Psoas muscle (tissue), 8 donors: ENCODE measurements around the gene EIF2B4. TPM values are rescaled to one million over a fixed set of nuclear protein-coding genes. Genes with fewer than 3 reads are reported as not detected.
A peak's percentile ranks its signal among the peaks of the same experiment; 100 is the strongest.

Experiments
- ATAC-seq, 4 donors: fragments of 200-7000 bp; cut with Tn5 transposase; one replicate each; pipeline ENCODE4 v1.9.1; 2020; ENCODE audit warnings: moderate library complexity in 3 of 4, mild to moderate bottlenecking in 2 of 4
- DNase-seq, 2 donors: peaks; one replicate each; pipeline ENCODE4 v3.0.0-alpha.2; 2020
- H3K27ac ChIP-seq: fragments of 200-600 bp; one replicate; pipeline ENCODE4 v1.8.0; 2022
- H3K27me3 ChIP-seq, 3 donors: fragments of 200-600 bp in 1 of 3; one replicate each; pipeline versions ENCODE4 v1.6.1 to v1.8.0; 2013 to 2022; ENCODE audit warnings: low read length in 2 of 3, mild to moderate bottlenecking in 2 of 3, moderate library complexity in 1 of 3; ENCODE audit not compliant: insufficient read depth in 3 of 3
- H3K36me3 ChIP-seq, 2 donors: fragments of 200-600 bp in 1 of 2; one replicate each; pipeline versions ENCODE4 v1.6.1 to v1.8.0; 2013 to 2022; ENCODE audit warnings: low read depth in 1 of 2, mild to moderate bottlenecking in 1 of 2, moderate library complexity in 1 of 2; ENCODE audit not compliant: insufficient read depth in 1 of 2
- H3K4me1 ChIP-seq: fragments of 200-600 bp; one replicate; pipeline ENCODE4 v1.8.0; 2022
- H3K4me3 ChIP-seq: fragments of 200-600 bp; one replicate; pipeline ENCODE4 v1.8.0; 2022; ENCODE audit warnings: mild to moderate bottlenecking
- H3K9me3 ChIP-seq: fragments of 200-600 bp; one replicate; pipeline ENCODE4 v1.8.0; 2022
- CTCF ChIP-seq: fragments of 200-600 bp; IDR thresholded peaks from one replicate; pipeline ENCODE4 v1.8.0; 2022; ENCODE audit warnings: antibody characterized with exemption
- whole genome bisulfite sequencing, 3 donors: extraction: QIAGEN DNeasy Blood & Tissue Kit; methylation state at CpG; one replicate each; pipeline versions ENCODE4 v1.1.6 to v1.1.7; 2013; 5-methylcytosine and 5-hydroxymethylcytosine counted together
- intact Hi-C, 2 donors: fragments of 100-400 bp; cut with DNase I; formaldehyde crosslinking; loops; one replicate each; pipeline versions ENCODE4 v1.11.0 to v1.14.2; 2022
- polyA plus RNA-seq, 3 donors: library from polyadenylated mRNA; stranded (reverse); fragments of 200-250 nt; gene quantifications; one replicate each; pipeline ENCODE4 v1.2.3, GENCODE V29; 2013
- total RNA-seq, 4 donors: library from RNA; stranded (reverse); fragmentation: NEBNext Ultra II Directional in 2 of 4; extraction: Animal tissue kit (Norgen Biotek cat#: 25700) in 2 of 4; gene quantifications; one replicate each; pipeline versions ENCODE4 v1.2.1 to v1.2.4, GENCODE V29; 2021 to 2023
- donor health status: healthy with polysubstance abuse.
- donor health status: DM: no; HTN: no; CAD: no; lungs with moderate emphysema.
- donor health status: Bipolar disorder and iron deficiency.
- donor health status: healthy.
- donor health status: DM: yes; HTN: yes; CAD: no.
- donor health status: DM: no; HTN: no; CAD: no.
- donor health status: DM: no; HTN: no; CAD: no.
- donor health status: DM: yes; HTN: yes; CAD: no.

EIF2B4 gene
- total and polyA plus RNA-seq, 7 donors: 36.6 to 72.9 (median 59.1) TPM

- DNase-seq (no peak), ATAC-seq (peak in 1 of 4 donors; percentile 43)
- Histone ChIP-seq H3K27me3 (no peaks in the 10 kb centered on the region), H3K4me3 (no peak overlapping the region), H3K36me3 (peaks cover 0 to 17% of the 10 kb centered on the region in 2 donors), H3K4me1 (peaks cover 14% of the 10 kb centered on the region), H3K9me3 (no peaks in the 10 kb centered on the region), H3K27ac (no peak overlapping the region)
- TF ChIP-seq CTCF: no peak
- 79 to 92% (median 88%) methylated on average over 2 of the region's 2 CpGs for WGBS, 3 donors
- intact Hi-C loops: no loop called here
These were observed 22.5 kb downstream of the EIF2B4 start for GRCh38 chr2:27347641-27348040.

GRCh38 chr2:27336173-27336572 is 34.0 kb downstream of the EIF2B4 start:
- TF ChIP-seq CTCF: no peak
- no peak overlapping the region for H3K4me3 ChIP-seq
- no peaks in the 10 kb centered on the region for H3K4me1 ChIP-seq
- H3K27me3 ChIP-seq: no peaks in the 10 kb centered on the region
- no peak overlapping the region for H3K27ac ChIP-seq
- no peaks in the 10 kb centered on the region for H3K9me3 ChIP-seq
- DNase-seq: no peak
- intact Hi-C loops: no loop called here
- ATAC-seq: no peak
- WGBS, 3 donors: 92 to 95% (median 95%) methylated on average over 7 of the region's 7 CpGs
- peaks cover 12 to 99% of the 10 kb centered on the region in 2 donors for H3K36me3 ChIP-seq

GRCh38 chr2:27335311-27335710 is 34.8 kb downstream of the EIF2B4 start:
- ATAC-seq (no peak), DNase-seq (no peak)
- Histone ChIP-seq H3K4me1 (no peaks in the 10 kb centered on the region), H3K27me3 (no peaks in the 10 kb centered on the region), H3K27ac (no peak overlapping the region), H3K9me3 (no peaks in the 10 kb centered on the region), H3K36me3 (peaks cover 12 to 99% of the 10 kb centered on the region in 2 donors), H3K4me3 (no peak overlapping the region)
- 89 to 90% (median 90%) methylated on average over 3 of the region's 3 CpGs for WGBS, 3 donors
- TF ChIP-seq CTCF: no peak
- intact Hi-C loops: no loop called here

GRCh38 chr2:27324720-27325119 is 45.4 kb downstream of the EIF2B4 start:
- Histone ChIP-seq H3K9me3 (no peaks in the 10 kb centered on the region), H3K36me3 (peaks cover 4 to 41% of the 10 kb centered on the region in 2 donors), H3K4me3 (no peak overlapping the region), H3K27ac (peak overlapping the region; percentile 99), H3K27me3 (no peaks in the 10 kb centered on the region), H3K4me1 (peaks cover 38% of the 10 kb centered on the region)
- TF ChIP-seq CTCF: no peak
- DNase-seq: no peak
- intact Hi-C loops: loop anchor here (5.0 kb wide), 1 partner anchor 33 kb away; the partner anchor contains the start of gene GTF3C2 (in 2 of the 2)
- ATAC-seq: no peak
- WGBS, 3 donors: 90 to 95% (median 93%) methylated on average over 5 of the region's 5 CpGs
